ENCODE data around the gene PTGDS. TPM values are rescaled to one million over a fixed set of nuclear protein-coding genes. Genes with fewer than 3 reads are reported as not detected.

PTGDS gene
- total and polyA plus RNA-seq, 2 donors (not counting 1 experiment from before 2014, with no cell fraction given), result 0.13 TPM; not detected in 1

DNA sequence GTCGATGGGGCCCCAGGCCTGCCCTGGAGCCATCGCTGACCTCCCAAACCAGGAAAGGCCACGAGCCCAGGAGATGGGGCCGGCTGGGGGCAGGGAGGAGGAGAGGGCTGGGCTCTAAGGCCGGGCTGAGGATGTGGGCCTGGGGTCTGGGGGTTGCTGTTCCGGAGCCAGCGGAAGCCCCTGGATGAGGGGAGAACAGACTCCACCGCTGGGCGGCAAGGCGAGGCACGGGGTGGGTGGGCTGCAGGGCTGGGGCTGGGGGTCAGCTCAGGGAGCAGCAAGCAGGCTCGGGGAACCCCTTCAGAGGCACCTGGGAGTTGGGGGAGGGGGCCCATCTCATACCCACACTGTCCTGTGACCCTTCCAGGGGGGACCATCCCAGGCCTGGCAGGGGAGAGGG, 13.6 kb upstream of the PTGDS start:
- TF ChIP-seq, protein P1, sequence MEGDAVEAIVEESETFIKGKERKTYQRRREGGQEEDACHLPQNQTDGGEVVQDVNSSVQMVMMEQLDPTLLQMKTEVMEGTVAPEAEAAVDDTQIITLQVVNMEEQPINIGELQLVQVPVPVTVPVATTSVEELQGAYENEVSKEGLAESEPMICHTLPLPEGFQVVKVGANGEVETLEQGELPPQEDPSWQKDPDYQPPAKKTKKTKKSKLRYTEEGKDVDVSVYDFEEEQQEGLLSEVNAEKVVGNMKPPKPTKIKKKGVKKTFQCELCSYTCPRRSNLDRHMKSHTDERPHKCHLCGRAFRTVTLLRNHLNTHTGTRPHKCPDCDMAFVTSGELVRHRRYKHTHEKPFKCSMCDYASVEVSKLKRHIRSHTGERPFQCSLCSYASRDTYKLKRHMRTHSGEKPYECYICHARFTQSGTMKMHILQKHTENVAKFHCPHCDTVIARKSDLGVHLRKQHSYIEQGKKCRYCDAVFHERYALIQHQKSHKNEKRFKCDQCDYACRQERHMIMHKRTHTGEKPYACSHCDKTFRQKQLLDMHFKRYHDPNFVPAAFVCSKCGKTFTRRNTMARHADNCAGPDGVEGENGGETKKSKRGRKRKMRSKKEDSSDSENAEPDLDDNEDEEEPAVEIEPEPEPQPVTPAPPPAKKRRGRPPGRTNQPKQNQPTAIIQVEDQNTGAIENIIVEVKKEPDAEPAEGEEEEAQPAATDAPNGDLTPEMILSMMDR (IDR thresholded peaks at IDR 0.05), result no peak
- TF ChIP-seq EZH2 (IDR thresholded peaks at IDR 0.05; ENCODE audit: borderline replicate concordance, insufficient read depth, low read depth, low read length, poor library complexity, severe bottlenecking), result no peak
- ChIA-PET CTCF (no interaction called here), POLR2A (no interaction called here)
- Mint-ChIP-seq H3K9me3 (ENCODE audit: insufficient read depth) (no peaks in the 10 kb centered on the region), H3K4me1 (peaks cover 11% of the 10 kb centered on the region), H3K4me3 (no peak overlapping the region), H3K27ac (no peak overlapping the region), H3K27me3 (peaks cover 5% of the 10 kb centered on the region)
- H3K4me1 ChIP-seq (ENCODE audit: control insufficient read depth in 2 of 2, insufficient read depth in 2 of 2, low read length in 2 of 2), result peaks cover 5 to 10% of the 10 kb centered on the region in 2 donors
- H3K4me3 ChIP-seq (ENCODE audit: control extremely low read depth in 1 of 5, extremely low read depth in 1 of 5, insufficient read depth in 1 of 5, low read depth in 2 of 5, low read length in 4 of 5), result no peak overlapping the region
- H3K79me2 ChIP-seq (ENCODE audit: control insufficient read depth, insufficient read depth, low read length), result no peaks in the 10 kb centered on the region
- H3K27me3 ChIP-seq (replicated peaks in 1 of 4; ENCODE audit: control extremely low read depth in 1 of 4, control insufficient read depth in 3 of 4, insufficient read depth in 4 of 4, low read length in 3 of 4), result peaks cover 0 to 7% (median under 1%) of the 10 kb centered on the region in 4 experiments
- ATAC-seq (ENCODE audit: low read depth) (no peak), DNase-seq (no peak)
- H4K20me1 ChIP-seq (ENCODE audit: control insufficient read depth, insufficient read depth, low read length, poor library complexity, severe bottlenecking), result no peaks in the 10 kb centered on the region
- H3K27ac ChIP-seq (ENCODE audit: low read length in 2 of 2), result no peak overlapping the region
- H3K4me2 ChIP-seq (replicated peaks; ENCODE audit: low read depth, low read length, poor library complexity, severe bottlenecking), result no peak overlapping the region
- no peaks in the 10 kb centered on the region for H3K36me3 ChIP-seq (replicated peaks in 1 of 2; ENCODE audit: control extremely low read depth in 1 of 2, control insufficient read depth in 1 of 2, extremely low read depth in 1 of 2, insufficient read depth in 2 of 2, low read length in 1 of 2)
- H3K9me3 ChIP-seq (ENCODE audit: control extremely low read depth in 1 of 3, control insufficient read depth in 2 of 3, insufficient read depth in 1 of 3, low read length in 2 of 3), result peaks cover 0 to 2% (median 0%) of the 10 kb centered on the region in 3 donors
- no peak overlapping the region for H3K9ac ChIP-seq (ENCODE audit: low read length)
- WGBS (ENCODE audit: insufficient coverage), result 91% methylated on average over 6 of the region's 12 CpGs
- H2AFZ ChIP-seq (ENCODE audit: insufficient read depth, low read depth, low read length, poor library complexity, severe bottlenecking), result no peak overlapping the region
- intact Hi-C loops (cut with micrococcal nuclease), result no loop called here

DNA sequence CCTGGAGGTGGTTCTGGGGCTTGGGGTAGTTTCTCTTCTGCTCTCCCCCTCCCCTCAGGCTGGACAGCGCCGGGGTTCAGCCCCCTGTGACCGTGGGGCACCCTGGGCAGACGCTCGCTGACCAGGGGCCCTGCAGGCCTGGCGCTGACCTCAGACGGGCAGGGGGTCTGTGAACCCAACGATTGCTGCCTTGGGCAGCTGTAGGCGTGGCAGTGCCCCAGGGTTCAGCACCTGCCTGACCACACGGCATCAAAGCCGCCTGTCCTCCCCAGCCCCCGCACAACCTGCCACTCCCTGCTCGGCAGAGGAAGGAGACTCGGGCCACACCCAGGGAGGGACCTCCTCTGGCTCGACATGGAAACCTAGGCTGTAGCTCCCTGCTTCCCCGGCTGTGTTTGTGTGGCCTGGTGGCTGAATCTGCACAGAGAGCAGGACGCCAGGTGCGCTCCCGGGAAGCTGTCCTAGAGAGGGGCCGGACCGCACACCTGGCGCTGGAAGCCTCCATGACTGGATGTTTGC, 13.1 kb upstream of the PTGDS start:
- Histone ChIP-seq H3K4me2 (replicated peaks; ENCODE audit: low read depth, low read length, poor library complexity, severe bottlenecking) (no peak overlapping the region), H4K20me1 (ENCODE audit: control insufficient read depth, insufficient read depth, low read length, poor library complexity, severe bottlenecking) (no peaks in the 10 kb centered on the region), H3K9ac (ENCODE audit: low read length) (no peak overlapping the region), H3K36me3 (replicated peaks in 1 of 2; ENCODE audit: control extremely low read depth in 1 of 2, control insufficient read depth in 1 of 2, extremely low read depth in 1 of 2, insufficient read depth in 2 of 2, low read length in 1 of 2) (no peaks in the 10 kb centered on the region), H3K27ac (ENCODE audit: low read length in 2 of 2) (no peak overlapping the region), H3K4me3 (ENCODE audit: control extremely low read depth in 1 of 5, extremely low read depth in 1 of 5, insufficient read depth in 1 of 5, low read depth in 2 of 5, low read length in 4 of 5) (no peak overlapping the region), H3K79me2 (ENCODE audit: control insufficient read depth, insufficient read depth, low read length) (no peaks in the 10 kb centered on the region), H3K9me3 (ENCODE audit: control extremely low read depth in 1 of 3, control insufficient read depth in 2 of 3, insufficient read depth in 1 of 3, low read length in 2 of 3) (peaks cover 0 to under 1% (median 0%) of the 10 kb centered on the region in 3 donors), H3K27me3 (replicated peaks in 1 of 4; ENCODE audit: control extremely low read depth in 1 of 4, control insufficient read depth in 3 of 4, insufficient read depth in 4 of 4, low read length in 3 of 4) (peaks cover 0 to 4% (median under 1%) of the 10 kb centered on the region in 4 experiments), H2AFZ (ENCODE audit: insufficient read depth, low read depth, low read length, poor library complexity, severe bottlenecking) (no peak overlapping the region), H3K4me1 (ENCODE audit: control insufficient read depth in 2 of 2, insufficient read depth in 2 of 2, low read length in 2 of 2) (peaks cover 5 to 10% of the 10 kb centered on the region in 2 donors)
- 80% methylated on average over 21 of the region's 22 CpGs for WGBS (ENCODE audit: insufficient coverage)
- Mint-ChIP-seq H3K4me1 (peaks cover 11% of the 10 kb centered on the region), H3K27ac (no peak overlapping the region), H3K9me3 (ENCODE audit: insufficient read depth) (no peaks in the 10 kb centered on the region), H3K27me3 (peaks cover 5% of the 10 kb centered on the region), H3K4me3 (no peak overlapping the region)
- ChIA-PET CTCF (interaction anchor here (0.7 kb wide), 1 partner anchor 158 kb away, joined by 3 read pairs; no protein-coding TSS in a partner anchor), POLR2A (no interaction called here)
- ATAC-seq (ENCODE audit: low read depth) (no peak), DNase-seq (no peak)
- TF ChIP-seq, protein P1 (IDR thresholded peaks at IDR 0.05), result no peak
- TF ChIP-seq EZH2 (IDR thresholded peaks at IDR 0.05; ENCODE audit: borderline replicate concordance, insufficient read depth, low read depth, low read length, poor library complexity, severe bottlenecking), result no peak
- intact Hi-C loops (cut with micrococcal nuclease), result no loop called here

Data from B cell (primary cell).